GM19324 (cell line): ENCODE results near the gene XXYLT1.
"Not testable (repeated sequence)": the region's sequence is repeated elsewhere in the genome, so short reads cannot be mapped to it uniquely, and the experiment has no call there.

ENCODE experiments used
- ATAC-seq: cut with Tn5 transposase; IDR thresholded peaks from one replicate; pipeline ENCODE4 v1.9.1; 2021; ENCODE audit warnings: mild to moderate bottlenecking, moderate library complexity; ENCODE audit not compliant: unreplicated experiment, low FRiP score

Gene XXYLT1

DNA sequence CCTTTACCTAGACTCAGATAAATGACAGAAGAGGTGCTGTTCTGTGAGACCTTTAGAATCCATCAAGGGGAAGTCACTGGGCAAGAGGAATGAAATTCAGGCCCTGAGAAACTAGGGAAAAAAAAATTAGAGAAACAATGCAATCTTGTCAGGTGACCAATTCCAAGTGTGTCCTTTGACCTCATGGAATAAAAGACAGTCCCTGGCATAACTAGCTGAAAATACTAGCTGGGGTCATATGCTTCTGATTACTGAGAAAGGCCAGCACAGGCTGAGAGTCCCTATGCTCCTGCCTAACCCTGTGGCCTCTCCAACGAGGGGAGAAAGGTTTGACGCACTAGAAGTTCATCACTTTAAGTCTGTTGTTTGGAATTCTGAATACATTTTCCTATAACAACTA lies 167.3 kb downstream of the XXYLT1 start:
- no peak for ATAC-seq

DNA sequence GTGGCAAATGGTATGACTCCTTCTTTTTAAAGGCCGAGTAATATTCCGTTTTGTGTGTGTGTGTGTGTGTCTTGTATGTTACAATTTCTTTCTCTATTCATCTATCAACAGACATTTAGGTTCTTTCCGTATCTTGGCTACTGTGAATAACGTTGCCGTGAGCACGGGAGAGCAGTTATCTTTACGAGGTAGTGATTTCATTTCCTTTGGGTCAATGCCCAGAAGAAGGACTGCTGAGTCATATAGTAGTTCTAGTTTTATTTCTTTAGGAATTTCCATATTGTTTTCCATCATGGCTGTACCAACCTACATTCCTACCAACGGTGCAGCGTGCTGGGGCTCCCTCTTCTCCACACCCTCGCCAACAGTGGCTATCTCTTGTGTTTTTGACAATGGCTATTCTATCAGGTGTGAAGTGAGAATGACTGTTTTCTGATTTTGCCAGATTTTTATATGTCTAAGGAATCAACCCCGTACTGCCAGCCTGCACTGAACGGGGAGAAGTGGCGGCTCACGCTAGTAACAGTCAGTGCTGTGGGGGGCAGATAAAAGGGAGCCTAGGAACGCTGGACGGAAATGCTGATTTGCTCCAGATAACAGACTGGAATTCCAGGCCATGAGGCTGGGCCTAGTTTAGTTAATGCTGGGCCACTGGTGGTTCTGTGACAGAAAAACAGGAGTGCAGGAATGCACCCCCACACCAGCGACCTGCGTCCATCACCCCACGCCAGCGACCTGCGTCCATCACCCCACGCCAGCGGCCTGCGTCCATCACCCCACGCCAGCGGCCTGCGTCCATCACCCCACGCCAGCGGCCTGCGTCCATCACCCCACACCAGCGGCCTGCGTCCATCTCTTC lies 168.1 kb downstream of the XXYLT1 start:
- ATAC-seq = no peak

DNA sequence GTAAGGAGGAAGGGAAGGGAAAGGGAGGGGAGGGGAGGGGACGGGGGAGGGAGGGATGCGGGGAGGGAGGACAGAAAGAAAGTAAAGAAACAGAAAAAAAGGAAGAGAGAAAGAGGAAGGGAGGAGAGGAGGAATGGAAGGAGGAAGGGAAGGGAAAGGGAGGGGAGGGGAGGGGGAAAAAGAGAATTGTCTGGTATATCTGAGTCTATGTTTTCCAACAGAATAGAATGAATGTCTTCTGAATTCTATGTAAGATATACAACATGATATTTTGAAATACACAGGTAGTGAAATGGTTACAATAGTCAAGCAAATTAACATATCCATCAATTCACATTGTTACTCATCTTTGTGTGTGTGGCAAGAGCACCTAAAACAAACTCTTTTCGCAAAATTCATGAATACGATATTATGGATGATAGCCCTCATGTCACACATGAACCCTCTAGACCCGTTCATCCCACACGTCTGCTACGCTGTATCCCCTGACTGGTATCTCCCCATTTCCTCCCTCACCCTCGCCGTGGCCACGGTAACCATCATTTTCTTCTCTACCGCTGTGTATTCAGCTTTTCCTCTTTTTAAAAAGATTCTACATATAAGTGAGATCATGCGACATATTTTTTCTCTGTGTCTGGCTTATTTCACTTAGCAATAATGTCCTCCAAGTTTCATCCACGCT lies 168.9 kb downstream of the XXYLT1 start:
- no peak for ATAC-seq

DNA sequence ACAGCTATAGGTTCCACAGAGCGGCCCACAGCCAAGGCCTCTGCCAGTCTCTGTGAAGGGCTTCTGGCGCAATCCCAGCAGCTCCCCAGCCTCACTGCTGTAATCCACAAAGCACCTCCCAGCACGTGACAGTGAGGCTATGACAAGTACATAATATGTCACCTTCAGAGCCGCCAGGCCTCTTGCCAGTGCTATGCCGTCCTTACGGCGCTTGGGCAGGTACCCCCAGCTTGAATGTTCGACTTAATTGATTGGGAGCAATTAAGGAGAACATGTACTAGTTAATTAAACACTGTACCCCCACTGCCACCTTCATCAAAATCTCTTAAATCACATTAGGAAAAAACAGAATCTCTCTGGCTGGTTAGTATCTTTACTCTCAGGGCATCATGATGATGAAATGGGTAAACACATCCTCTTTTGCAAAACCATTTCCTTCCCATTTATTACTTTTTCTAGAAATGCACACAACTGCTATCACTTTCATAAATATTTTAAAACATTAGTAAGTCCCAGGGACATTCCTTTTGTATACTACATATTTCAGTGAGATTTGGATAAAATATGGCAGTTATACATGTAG lies 169.9 kb downstream of the XXYLT1 start:
- no peak for ATAC-seq

DNA sequence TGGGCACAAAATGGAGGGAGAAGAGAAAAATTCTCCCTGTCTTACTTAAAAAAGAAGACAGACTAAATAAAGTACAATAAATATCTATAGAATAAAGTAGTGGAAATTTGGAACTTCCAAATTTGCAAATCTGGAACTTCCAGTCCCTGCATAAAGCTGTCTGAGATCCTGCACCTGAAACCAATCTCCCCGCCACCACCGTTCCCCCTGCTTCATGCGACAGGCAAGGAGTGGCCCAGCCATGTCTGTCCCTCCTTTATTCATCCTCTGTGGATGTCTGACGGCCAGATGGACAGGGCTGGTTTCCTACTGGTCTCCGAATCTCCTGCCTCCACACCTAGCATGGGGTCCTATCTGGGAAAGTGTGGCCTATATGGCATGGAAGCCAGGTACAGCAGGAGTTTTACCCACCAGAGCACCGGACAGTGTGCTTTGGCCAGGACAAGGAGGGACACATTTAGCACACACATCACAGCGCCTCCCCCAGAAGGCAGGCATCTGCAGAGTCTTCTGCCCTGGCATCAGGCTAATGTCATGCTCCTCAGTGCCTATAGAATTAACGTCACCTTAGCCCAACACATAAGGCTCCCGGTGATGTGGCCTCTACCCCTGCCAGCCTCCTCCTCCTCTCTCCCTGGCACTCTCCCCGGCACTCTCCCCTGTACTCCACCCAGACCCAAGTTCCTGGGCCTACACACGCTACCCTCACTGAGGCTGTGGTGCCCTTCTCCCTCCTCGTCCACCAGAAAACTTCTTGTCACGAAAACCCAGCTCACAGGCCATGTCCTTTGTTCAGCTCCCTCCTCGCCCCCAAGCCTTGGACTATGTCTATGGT lies 170.8 kb downstream of the XXYLT1 start:
- no peak for ATAC-seq

DNA sequence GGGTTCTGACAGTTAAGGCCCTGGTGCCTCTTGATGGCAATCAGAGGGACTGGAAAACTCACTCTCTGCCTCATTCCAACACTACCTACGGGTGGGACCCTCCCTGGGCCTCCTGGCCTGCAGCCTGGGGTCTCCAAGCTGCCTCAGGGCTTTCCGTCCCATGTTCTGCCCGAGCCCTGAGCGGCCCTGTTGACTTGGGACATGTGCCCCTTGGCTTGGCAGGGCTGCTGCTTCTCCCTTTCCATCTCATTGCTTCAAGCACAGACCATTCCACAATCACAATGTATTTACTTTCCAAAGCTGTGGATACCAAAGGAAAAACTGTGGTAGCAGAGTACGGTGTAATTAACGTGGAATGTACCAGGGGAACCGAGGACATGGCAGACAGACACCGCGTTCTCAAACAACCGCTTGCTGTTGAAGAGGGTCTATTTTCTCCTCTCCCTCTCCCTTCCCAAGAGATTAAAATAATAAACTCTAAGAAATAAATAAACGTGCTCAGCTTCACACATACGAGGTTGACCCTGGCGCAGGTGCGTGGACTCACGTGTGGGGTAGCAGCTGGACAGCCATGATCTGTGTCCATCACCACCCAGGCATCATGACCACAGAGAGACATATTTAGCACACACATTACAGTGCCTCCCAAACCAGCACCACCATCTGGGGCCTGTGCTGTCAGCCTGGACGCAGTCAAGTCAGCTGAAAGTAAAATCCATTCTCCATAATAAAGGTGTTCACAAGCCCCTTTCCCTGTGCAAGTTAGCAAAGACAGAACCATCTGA lies 172.0 kb downstream of the XXYLT1 start:
- no peak for ATAC-seq

DNA sequence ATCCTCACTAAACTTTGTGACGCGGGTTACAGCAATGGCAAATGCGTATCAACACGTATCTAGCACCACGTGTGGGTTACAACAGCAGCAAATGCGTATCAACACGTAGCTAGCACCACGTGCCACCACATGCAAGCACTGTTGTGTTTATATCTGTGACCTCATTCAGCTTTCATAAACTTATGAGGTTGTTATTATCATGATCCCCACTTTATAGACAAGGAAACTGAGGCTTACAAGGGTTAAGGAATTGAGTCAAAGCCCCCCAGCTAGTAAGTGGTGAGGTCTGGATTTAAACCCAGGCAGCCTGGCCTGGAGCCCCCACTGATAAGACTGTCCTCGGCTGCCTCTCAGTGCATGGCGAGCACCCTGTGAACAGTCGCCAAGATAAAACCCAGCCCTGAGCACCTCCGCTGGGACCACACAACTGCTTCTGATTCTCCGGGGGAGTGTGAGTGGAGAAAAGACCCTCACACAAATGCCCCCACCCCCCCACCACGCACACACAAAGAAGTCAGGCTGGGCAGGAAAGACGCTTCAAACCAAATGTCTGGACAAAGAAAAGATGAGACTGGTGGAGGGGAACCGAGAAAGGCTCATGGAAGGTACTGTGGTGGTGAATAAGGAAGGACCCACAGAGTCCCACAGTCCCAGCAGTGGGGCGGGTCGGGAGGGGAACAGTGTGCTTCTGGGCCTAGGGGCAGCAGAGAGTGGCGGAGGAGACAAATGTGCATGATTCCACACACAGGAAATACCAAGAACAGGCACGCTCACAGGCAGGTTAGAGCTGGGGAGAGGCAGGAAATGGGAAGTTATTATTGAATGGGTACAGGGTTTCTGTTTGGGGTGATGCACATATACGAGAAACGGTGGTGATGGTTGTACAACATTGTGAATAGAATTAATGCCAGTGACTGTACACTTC lies 173.4 kb downstream of the XXYLT1 start:
- no peak for ATAC-seq

DNA sequence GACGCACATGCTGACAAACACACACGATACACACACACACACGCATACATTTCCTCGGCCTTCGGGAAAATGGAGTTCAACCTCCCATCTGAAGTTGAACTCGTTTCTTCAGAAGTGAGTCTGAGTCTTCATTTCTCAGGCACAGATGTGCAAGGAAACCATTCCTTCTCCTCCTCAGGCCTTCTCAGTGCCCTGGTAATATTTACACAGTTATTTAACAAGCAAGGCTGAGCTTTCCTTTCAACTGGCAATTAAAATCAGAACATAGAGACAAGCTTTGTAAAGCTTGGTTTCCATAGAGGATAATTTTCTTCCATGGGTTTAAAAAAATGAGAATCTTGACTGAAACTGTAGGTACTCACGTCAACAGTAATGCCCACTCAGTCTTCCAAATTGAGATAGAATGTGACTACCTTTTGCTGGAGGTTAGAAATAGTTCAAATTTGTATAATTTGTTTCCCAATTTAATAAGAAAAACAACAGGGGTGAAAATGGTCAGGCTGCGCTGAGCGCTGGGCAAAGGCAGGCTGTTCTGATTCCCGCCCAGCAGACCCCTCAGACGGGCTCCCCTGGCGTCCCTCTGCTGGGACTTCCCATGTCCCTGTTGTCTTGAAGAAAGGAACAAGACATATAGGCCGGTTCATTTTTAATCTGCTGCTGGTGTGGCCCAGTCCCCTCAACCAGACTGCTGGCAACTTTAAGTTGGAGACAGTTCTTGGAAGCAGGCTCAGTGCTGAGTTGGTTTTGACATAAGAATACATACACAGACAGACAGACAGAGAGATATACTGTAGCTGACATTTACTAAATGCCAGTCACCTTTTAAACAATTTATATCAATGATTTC lies 174.3 kb downstream of the XXYLT1 start:
- no peak for ATAC-seq

DNA sequence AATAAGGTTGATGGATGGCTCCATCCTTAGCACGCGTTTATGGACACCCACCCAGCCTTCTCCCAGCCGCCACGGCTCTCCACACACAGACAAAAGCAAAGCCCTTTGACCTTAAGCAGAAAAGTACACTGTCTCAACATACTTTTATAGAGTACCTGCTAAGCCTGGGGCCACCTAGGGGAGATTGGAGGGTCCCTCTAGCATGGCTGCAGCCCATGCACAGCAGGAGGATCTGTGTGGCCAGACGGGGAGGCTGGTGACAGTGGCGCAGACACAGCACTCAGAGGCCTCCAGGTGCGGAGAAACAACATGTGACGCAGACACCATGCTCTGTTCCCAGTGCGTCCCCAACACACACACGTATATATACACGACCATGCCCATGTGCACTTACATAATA lies 174.9 kb downstream of the XXYLT1 start:
- ATAC-seq = no peak

DNA sequence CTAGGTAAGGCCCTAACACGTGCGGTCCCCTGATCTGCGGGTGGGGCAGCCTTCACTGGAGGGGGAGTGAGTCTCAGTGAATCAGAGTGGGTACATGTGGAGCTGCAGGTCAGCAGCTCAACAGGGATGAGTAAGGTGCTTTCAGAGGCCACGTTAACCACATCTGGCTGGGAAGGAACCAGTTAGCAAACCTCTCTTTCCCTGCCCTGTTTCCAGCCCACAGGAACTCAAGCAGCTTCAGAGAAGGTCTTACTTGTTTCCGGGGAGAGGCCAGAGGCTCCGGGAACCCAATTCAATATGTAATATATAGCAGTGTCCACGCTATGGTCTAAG lies 175.3 kb downstream of the XXYLT1 start:
- ATAC-seq = no peak

DNA sequence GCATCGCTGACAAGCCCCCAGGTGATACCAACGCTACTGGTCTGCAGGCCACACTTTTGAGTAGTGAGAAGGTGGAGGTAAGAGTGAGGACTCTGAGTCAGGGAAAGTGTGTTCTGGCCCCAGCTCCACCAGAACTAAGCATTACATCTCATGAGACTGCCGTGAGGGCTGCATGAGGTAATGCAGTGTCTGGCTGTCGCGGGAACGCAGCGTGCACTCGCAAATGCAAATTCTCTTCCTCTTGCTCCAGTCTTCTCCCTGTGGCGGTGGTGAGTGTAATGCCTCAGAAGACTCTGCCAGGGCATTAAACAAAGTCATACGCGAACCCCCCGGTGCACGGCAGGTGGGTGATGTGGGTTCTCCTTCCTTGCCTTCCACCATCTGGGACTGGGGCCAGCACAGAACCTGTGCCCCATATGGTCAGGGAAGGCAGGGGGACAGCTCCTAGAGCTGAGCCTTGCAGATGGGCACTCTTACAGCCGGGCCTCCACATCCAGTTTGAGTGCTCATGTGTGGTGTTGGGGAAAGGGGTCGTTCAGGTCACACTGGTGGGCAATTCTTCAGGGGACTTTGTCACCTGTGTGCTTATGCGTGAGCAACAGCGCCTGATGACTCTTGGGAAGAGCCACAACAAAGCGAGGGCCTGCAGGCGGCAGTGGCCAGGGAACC lies 175.8 kb downstream of the XXYLT1 start:
- no peak for ATAC-seq

DNA sequence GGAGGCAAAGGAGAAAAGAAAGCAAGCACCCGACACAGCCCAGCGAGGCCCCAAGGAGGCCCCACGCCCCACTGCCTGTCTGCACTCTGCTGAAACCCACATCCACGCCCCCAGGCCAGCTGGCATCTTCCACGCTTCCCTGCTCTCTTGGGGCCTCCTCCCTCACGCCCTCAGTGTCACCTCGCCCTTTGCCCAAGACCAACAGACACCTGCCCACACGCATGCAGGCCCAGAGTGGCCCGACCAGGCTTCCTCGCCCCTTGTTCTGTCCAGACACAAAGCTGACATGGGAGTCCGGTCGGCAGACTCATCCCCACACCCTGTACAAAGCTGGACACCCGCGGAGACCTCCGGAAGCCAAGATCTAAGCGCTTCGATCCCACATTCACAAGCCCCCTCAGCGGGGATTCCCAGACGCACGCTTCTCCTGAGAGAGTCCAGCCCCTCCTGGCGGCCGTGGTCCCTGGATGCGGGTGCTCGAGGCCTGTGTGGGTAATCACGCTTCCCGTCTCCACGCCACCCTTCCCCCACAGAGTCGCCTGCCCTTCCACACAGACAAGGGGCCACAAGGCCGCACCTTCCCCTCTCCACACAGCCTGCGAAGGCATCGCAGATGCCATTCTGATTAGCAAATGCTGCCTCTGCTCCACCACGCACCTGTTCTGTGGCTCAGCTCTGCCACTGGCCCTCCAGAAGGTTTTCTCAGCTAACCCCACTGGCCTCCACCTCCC lies 176.6 kb downstream of the XXYLT1 start:
- ATAC-seq = no peak

DNA sequence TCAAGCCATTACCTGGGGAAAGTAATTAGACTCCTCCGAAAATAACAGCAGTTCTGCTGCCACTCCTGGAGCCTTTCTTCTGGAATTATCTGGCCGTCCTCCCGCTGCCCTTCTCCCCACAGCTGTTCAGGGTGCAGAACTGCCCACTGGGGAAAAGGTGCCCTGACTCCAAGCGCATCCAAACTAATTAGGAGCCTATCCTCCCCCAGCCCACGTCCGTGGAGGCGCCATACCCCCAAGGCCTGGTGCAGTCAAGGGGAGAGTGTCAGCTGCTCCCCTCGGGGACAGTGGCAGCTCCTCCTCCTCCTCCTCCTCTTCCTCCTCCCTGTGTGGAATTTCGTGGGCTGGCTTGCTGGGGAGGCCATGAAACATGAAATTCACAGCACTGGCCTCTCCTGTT lies 177.2 kb downstream of the XXYLT1 start:
- no peak for ATAC-seq

DNA sequence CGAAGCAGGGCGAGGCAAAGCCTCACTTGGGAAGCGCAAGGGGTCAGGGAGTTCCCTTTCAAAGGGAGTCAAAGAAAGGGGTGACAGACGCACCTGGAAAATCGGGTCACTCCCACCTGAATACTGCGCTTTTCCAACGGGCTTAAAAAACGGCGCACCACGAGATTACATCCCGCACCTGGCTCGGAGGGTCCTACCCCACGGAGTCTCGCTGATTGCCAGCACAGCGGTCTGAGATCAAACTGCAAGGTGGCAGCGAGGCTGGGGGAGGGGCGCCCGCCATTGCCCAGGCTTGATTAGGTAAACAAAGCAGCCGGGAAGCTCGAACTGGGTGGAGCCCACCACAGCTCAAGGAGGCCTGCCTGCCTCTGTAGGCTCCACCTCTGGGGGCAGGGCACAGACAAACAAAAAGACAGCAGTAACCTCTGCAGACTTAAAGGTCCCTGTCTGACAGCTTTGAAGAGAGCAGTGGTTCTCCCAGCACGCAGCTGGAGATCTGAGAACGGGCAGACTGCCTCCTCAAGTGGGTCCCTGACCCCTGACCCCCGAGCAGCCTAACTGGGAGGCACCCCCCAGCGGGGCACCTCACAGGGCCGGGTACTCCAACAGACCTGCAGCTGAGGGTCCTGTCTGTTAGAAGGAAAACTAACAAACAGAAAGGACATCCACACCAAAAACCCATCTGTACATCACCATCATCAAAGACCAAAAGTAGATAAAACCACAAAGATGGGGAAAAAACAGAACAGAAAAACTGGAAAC lies 182.9 kb downstream of the XXYLT1 start:
- ATAC-seq = not testable (repeated sequence)

DNA sequence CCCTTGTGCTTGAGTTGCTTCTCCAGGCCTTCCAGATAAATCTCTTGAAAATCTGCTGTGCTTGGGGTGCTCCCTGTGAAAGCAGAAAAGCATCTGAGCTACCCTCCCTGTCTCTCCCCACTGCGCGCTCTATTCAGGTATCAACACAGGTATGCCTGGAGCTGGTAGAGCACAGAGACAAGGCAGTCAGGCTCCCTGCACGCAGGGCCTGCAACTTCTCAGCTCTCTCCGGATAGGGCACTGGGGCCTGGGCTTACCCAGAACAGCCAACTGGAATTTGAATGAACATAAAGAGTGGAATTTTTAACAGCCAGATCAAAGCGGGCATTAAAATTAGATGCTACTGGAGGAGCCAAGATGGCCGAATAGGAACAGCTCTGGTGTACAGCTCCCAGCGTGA lies 183.6 kb downstream of the XXYLT1 start:
- ATAC-seq = no peak

DNA sequence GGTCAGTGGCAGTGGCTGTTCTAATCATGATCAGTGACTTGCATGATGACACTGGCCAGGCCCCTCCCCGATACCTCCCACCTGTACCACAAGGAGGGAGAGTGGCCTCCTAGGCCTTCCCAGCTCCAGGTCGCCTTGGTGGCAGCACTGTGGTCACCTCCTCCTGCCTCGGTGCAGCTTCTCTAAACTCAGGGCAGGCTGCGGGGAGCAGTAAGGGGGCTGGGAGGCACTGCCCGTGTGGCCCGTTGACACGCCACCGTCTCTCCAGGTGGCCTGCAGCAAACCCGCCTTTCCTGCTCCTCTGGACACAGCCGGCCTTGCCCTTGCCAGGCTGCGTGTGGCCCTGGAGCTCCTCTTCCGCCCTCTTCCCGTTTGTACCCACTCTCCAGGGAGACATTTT lies 184.1 kb downstream of the XXYLT1 start:
- ATAC-seq = no peak
